IPS DF 6.9 (cell line): ENCODE data around the gene PPARD.

Experiments
- DNase-seq: peaks from one replicate; pipeline ENCODE4 v3.0.0-alpha.2; 2013; ENCODE audit warnings: low read depth, low spot score
- H3K27ac ChIP-seq: one replicate; pipeline ENCODE4 v1.5.1; 2013; ENCODE audit warnings: low read length, control low read depth
- H3K27me3 ChIP-seq: 2 replicates; pipeline ENCODE4 v1.6.1; 2013; ENCODE audit warnings: mild to moderate bottlenecking, low read length; ENCODE audit not compliant: control insufficient read depth, insufficient read depth
- H3K36me3 ChIP-seq: 2 replicates; pipeline ENCODE4 v1.6.1; 2013; ENCODE audit warnings: low read length; ENCODE audit not compliant: control insufficient read depth, insufficient read depth
- H3K4me1 ChIP-seq: 2 replicates; pipeline ENCODE4 v1.6.1; 2013; ENCODE audit warnings: low read length; ENCODE audit not compliant: control insufficient read depth, insufficient read depth
- H3K4me3 ChIP-seq: 2 replicates; pipeline ENCODE4 v1.5.1; 2013; ENCODE audit warnings: mild to moderate bottlenecking, low read length
- H3K9me3 ChIP-seq: 2 replicates; pipeline ENCODE4 v1.6.1; 2013; ENCODE audit warnings: low read length, inconsistent platforms; ENCODE audit not compliant: control insufficient read depth, insufficient read depth
- WGBS: extraction: QIAGEN DNeasy Blood & Tissue Kit; methylation state at CpG from one replicate; pipeline ENCODE4 v1.1.7; 2013; ENCODE audit warnings: mixed read lengths, missing lambda C conversion rate; ENCODE audit not compliant: insufficient read length, insufficient coverage; 5-methylcytosine and 5-hydroxymethylcytosine counted together

PPARD gene

DNA sequence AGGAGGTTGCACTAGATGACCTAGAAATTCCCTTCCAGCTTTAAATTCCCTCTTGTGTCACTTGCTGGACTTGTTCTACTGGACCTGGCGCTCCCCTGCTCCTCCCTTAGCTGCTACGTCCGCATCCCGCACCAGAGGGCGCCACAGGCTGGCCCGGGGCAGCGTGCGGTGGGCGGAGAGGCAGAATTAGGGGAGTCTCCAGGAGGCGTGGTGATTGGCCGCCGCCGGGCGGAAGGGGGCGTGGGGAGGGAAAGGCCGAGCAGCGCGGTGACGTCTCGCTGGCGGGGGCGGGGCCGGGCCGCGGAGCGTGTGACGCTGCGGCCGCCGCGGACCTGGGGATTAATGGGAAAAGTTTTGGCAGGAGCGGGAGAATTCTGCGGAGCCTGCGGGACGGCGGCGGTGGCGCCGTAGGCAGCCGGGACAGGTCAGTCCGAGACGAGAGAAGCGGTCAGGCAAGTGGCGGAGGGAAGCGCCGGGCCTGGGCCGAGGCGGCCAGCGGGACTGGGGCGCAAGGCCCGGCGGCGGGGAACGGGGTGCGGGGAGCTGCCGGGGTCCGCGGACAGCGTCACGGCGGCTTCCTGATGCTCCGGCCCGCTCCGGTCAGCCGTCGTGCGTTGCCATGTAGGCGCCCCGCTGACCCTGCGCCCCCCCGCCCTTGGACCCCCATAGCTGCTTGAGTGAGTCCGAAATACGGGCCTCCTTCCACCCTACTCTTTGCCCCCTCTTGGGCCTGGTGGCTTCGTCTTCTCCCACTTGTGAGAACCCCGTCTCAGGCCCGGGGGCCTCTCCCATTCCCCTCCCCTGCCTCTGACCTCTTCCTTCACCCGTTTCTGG, at the start of gene PPARD:
Gene PPARD (plus strand): TSS at position 301 of the 834 bp plus-strand sequence. CDS start 68,530 bp downstream, outside the sequence.
- DNase-seq, result peak; percentile 91
- Histone ChIP-seq H3K36me3 (no peaks in the 10 kb centered on the region), H3K9me3 (no peaks in the 10 kb centered on the region), H3K4me1 (no peaks in the 10 kb centered on the region; the same call in 1 of the 2 replicates), H3K4me3 (peak within 1 kb of the TSS; percentile 81), H3K27ac (no peak within 1 kb of the TSS), H3K27me3 (no peaks in the 10 kb centered on the region)
- WGBS, result no CpG with 5 or more reads among the region's 77 CpGs

DNA sequence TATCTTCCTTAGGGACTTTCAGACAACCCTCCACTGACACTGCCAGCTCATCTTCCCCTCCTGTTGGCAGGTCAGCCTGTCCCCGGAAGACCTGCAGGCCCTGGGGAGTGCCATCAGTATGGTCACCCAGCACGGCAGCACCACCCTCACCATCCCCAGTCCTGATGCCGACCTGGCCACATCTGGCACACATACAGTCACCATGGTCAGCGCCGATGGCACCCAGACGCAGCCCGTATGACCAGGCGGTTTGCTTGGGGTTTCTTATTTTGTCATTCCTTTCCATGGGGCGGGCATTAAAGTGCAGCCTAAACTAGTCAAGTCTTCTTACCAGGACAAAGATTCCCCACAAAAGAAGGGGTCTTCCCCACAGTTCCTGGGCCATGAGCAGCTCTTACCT, 48.7 kb upstream of the PPARD start:
- Histone ChIP-seq H3K27me3 (no peaks in the 10 kb centered on the region), H3K27ac (no peak overlapping the region), H3K4me1 (peaks cover 5% of the 10 kb centered on the region), H3K36me3 (peaks cover 11% of the 10 kb centered on the region), H3K9me3 (no peaks in the 10 kb centered on the region), H3K4me3 (no peak overlapping the region)
- WGBS, result no CpG with 5 or more reads among the region's 9 CpGs
- DNase-seq, result no peak

DNA sequence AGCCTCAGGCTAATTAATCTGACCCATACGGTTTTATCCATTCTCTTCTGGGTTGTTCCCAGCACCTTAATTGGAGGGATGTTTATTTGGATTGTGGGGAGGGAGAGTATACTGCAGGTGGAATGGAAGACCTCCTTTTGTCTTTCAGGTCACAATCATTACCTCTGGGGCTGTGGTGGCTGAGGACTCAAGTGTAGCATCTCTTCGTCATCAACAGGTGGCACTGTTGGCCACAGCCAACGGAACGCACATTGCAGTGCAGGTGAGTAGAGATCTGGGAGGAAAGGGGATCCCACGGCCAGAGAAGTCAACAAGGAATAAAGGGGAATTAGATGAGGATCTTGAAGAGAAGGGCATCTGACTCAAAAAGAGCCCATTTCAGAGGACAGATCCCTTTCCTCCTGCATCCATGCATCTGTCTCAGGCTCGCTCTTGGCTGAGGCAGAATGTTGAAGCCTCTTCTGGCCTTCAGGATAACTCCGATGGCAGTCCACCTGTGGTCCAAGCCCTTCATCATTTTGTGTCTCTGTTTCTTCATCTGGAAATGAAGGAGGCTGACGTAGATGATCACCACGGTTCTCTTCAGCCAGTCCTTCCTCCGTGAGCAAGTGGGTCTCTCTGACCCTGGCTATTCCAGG, 47.9 kb upstream of the PPARD start:
- Histone ChIP-seq H3K9me3 (no peaks in the 10 kb centered on the region), H3K36me3 (peaks cover 11% of the 10 kb centered on the region), H3K4me1 (peaks cover 7% of the 10 kb centered on the region), H3K27me3 (no peaks in the 10 kb centered on the region), H3K27ac (no peak overlapping the region), H3K4me3 (no peak overlapping the region)
- WGBS, result no CpG with 5 or more reads among the region's 10 CpGs
- DNase-seq, result peak; percentile 66

DNA sequence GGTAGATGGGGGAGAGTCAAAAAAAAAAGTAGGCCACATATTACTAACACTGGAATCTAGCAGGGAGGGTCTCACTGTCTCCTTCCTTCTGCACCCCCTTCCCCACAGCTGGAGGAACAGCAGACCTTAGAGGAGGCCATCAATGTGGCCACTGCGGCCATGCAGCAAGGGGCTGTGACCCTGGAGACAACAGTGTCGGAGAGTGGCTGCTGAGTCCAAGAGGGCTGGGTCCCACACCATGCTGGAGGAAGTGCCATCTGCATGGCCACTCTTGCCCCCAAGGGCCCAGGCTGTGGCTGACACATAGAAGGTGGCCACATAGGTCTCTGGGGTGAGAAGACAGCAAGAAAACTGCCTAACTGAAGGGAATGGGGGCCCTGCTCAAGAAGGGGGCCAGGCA, 47.3 kb upstream of the PPARD start:
- H3K27me3 ChIP-seq, result no peaks in the 10 kb centered on the region
- no peak overlapping the region for H3K4me3 ChIP-seq
- H3K36me3 ChIP-seq, result peaks cover 11% of the 10 kb centered on the region
- no peak overlapping the region for H3K27ac ChIP-seq
- no peak for DNase-seq
- no CpG with 5 or more reads among the region's 2 CpGs for WGBS
- H3K9me3 ChIP-seq, result no peaks in the 10 kb centered on the region
- peaks cover 7% of the 10 kb centered on the region for H3K4me1 ChIP-seq

DNA sequence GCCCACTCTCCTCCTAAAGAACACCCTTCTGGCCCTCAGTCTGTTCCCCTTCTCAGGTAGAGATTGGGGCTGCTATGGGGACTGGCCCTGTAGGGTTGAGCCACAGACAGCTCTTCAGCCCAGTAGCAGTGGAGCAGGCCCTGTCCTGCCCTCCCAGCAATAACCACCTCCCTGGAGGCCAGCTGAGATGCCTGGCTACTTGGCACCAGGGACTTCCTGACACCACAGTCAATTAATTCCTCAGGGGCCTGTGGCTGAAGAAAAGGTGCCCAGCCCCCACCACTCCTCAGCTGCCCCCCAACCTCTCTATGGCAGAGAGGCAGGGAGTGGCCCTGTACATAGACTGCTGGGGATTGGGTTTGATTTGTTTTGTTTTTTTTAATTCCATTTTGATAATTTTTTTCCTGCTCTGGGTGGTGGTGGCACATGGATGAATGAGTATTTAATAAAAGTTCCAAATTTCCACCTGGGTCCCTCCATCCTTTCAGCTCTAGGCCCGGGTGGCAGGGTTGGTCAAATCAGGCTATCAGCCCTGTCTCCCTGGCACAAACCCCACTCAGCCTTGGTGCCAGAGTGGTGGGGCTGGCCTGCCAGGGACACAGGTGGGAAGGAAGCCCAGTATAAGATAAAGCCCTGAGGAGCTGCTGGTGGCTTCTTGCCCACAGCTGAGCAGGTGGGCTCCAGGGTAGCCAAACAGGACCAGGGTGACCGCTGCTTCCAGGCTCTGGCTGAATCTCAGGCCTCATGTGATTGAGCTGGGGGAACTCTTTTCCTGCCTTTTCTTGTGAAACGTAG, 46.6 kb upstream of the PPARD start:
- H3K27ac ChIP-seq, result no peak overlapping the region
- peaks cover 7% of the 10 kb centered on the region for H3K4me1 ChIP-seq
- H3K9me3 ChIP-seq, result no peaks in the 10 kb centered on the region
- no peaks in the 10 kb centered on the region for H3K27me3 ChIP-seq
- H3K4me3 ChIP-seq, result no peak overlapping the region
- DNase-seq, result no peak
- no CpG with 5 or more reads among the region's 3 CpGs for WGBS
- peaks cover 11% of the 10 kb centered on the region for H3K36me3 ChIP-seq

DNA sequence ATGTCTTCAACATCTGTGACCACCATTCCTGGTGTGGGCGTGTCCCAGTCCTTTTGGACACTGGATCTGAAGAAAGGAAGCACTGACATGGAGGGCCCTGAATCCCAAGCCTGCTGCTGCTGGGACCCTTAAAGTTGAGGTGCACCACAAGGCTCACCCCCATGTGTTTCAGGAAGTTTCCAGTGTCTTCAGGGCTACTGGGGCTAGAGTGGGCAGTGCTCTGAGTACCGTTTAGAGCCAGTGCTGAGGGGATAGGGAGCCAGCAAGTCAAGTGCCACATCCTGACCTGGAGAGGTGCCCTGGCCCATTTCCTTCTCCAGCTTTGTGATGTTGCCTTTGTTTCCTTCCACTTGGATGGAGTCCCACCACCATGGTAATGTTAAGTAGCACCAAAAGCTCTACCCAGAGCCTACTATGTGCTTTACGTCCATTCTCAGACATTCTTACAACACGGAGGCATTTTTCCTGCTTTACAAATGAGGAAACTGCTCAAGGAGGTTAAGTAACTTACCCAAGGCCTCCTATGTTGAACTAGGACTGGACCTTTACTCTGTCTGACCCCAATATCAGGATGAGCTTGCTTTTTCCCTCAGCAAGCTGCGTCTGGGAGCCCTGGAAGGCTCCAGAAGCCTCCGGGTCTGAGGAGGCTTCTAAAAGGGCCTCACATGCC, 45.3 kb upstream of the PPARD start:
- Histone ChIP-seq H3K36me3 (peaks cover 4% of the 10 kb centered on the region), H3K27me3 (no peaks in the 10 kb centered on the region), H3K4me3 (no peak overlapping the region), H3K4me1 (peaks cover 7% of the 10 kb centered on the region), H3K9me3 (no peaks in the 10 kb centered on the region), H3K27ac (no peak overlapping the region)
- no CpG with 5 or more reads among the region's 6 CpGs for WGBS
- DNase-seq, result no peak

DNA sequence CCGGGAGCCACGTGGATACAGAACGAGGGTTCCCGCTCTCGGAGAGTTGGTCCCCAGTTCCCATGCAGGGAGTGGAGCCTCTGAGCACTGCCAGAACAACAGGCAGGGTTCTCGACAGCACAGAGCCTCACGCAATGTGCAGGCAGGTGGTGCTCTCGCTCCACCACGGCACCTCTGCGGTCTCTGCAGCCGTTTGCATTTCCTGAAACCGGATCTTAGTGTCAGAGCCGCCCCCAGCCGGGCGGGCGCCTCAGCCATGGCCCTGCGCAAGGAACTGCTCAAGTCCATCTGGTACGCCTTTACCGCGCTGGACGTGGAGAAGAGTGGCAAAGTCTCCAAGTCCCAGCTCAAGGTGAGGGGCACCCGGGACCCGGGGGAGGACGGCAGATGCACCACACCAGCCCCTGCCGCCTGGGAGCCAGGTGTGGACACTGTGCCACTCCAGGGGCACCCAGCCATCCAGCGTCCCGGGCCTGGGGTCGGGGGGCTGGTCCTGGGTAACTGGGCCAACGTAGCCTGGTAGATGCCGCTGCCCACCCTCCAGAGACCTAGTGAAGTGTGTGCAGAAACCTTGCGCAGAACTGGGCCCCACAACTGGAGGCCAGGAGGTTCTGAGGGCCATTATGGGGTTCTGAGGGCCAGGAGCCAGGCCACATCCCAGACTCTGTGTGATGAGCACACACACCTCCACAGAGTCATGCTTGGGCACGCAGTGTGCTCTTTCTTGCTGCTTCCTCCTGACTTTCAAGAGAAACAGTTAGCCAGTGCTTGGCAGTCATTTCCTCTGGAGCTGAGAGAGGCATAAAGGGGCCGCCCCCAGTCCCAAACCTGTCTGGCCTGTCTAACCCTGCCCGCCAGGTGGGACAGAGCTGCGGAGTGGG, 44.5 kb upstream of the PPARD start, which contains the start of gene DEF6:
Gene DEF6 (plus strand): TSS at position 218 of the 881 bp plus-strand sequence. CDS start 39 bp downstream, at position 257.
- no peak within 1 kb of the TSS for H3K27ac ChIP-seq
- no peaks in the 10 kb centered on the region for H3K27me3 ChIP-seq
- no peaks in the 10 kb centered on the region for H3K9me3 ChIP-seq
- peak; percentile 79 for DNase-seq
- no peak within 1 kb of the TSS; the same call in 1 of the 2 replicates for H3K4me3 ChIP-seq
- WGBS, result no CpG with 5 or more reads among the region's 35 CpGs
- H3K36me3 ChIP-seq, result no peaks in the 10 kb centered on the region; the same call in 1 of the 2 replicates
- peaks cover 7% of the 10 kb centered on the region for H3K4me1 ChIP-seq

DNA sequence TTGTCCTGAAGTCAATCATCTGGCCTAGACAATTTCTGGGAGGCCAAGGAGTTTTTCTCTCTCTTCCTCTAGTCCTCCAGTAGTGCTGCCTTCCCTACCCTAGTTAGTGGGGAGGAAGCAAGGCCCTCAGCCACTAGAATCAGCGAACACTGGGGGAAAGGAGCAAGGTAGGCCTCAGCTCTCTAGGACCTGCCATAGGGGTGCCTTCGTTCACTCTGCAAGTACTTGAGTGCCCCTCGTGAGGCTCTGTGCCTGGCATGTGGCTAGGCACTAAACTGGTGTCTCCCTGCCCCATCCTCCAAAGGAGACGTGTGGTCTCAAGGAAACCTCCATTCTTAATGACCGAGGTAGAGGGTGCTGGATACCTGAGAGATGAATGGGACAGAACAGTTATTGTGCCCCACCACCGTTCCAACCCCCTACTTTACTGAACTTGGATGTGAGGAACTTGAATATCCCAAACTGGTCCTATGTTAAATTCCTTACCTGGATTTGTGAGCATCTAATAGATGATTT, 43.7 kb upstream of the PPARD start:
- DNase-seq, result no peak
- no peak overlapping the region for H3K4me3 ChIP-seq
- WGBS, result no CpG with 5 or more reads among the region's 6 CpGs
- H3K27me3 ChIP-seq, result no peaks in the 10 kb centered on the region
- peaks cover 9% of the 10 kb centered on the region for H3K4me1 ChIP-seq
- no peaks in the 10 kb centered on the region; the same call in 1 of the 2 replicates for H3K36me3 ChIP-seq
- H3K27ac ChIP-seq, result no peak overlapping the region
- H3K9me3 ChIP-seq, result no peaks in the 10 kb centered on the region

DNA sequence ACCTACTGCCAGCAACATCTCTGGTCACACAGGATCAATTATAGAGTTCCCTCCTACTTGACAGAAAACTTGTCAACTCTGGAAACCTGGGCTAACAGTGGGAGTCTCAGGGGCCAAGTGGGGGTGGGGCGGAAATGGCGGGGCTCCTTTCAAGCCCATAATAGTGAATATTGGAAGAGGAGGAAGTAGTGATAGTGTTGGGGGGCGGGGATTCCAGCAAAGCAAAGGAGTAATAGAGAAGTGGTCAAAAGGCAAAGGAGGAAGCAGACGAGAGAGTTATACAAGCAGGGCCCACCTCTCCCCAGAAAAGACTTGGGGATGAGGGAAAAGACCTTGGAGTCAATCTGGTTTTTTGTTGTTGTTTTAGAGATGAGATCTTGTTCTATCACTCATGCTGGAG, 42.7 kb upstream of the PPARD start:
- no peak overlapping the region for H3K27ac ChIP-seq

More for the DNA sequence above, 42.7 kb upstream of the PPARD start:
- no peak for DNase-seq
- Histone ChIP-seq H3K4me3 (no peak overlapping the region), H3K4me1 (peaks cover 9% of the 10 kb centered on the region), H3K9me3 (no peaks in the 10 kb centered on the region), H3K36me3 (no peaks in the 10 kb centered on the region), H3K27me3 (no peaks in the 10 kb centered on the region)
- 100% methylated on average over 1 of the region's 4 CpGs for WGBS
